Measurements from ENCODE around the gene SPINK4. TPM values are rescaled to one million over a fixed set of nuclear protein-coding genes. Genes with fewer than 3 reads are reported as not detected.

The SPINK4 gene
- not detected for total RNA-seq (2013)
- not detected for polyA plus RNA-seq
- not detected in 2 replicates for polyA minus RNA-seq
- total RNA-seq = 0 to 0.23 (median 0) reads per million in 11 experiments

GRCh38 chr9:33239921-33240320, at the start of gene SPINK4:
SPINK4 (plus strand) TSS chr9:33240167; CDS start chr9:33240209, 42 bp downstream.
- Mint-ChIP-seq H3K9me3 (peaks cover 0 to 3% (median 0%) of the 10 kb centered on the region in 7 donors), H3K36me3 (no peaks in the 10 kb centered on the region), H3K27me3 (ENCODE audit: low read depth in 3 of 3) (peaks cover 1 to 6% (median 4%) of the 10 kb centered on the region in 3 donors), H3K4me1 (peaks cover 3% of the 10 kb centered on the region), H3K27ac (peak within 1 kb of the TSS in 1 of 7 donors; percentile 72), H3K4me3 (no peak within 1 kb of the TSS)
- no peak for DNase-seq
- H3K4me1 ChIP-seq (ENCODE audit: control insufficient read depth in 1 of 2, insufficient read depth in 2 of 2, low read length in 2 of 2) = no peaks in the 10 kb centered on the region
- H3K9me3 ChIP-seq (replicated peaks in 1 of 2; ENCODE audit: control insufficient read depth in 1 of 2, insufficient read depth in 1 of 2, low read length in 2 of 2) = no peaks in the 10 kb centered on the region
- H4K20me1 ChIP-seq (ENCODE audit: insufficient read depth, low read length) = no peaks in the 10 kb centered on the region
- 83% methylated on average over 1 of the region's 7 CpGs for WGBS (ENCODE audit: insufficient coverage)
- H3K4me2 ChIP-seq (replicated peaks; ENCODE audit: extremely low read depth, low read length, poor library complexity, severe bottlenecking) = no peak within 1 kb of the TSS
- H3K27ac ChIP-seq (ENCODE audit: low read depth in 1 of 2, low read length in 2 of 2) = no peak within 1 kb of the TSS
- H2AFZ ChIP-seq (ENCODE audit: insufficient read depth, low read depth, low read length, poor library complexity, severe bottlenecking) = no peak within 1 kb of the TSS
- TF ChIP-seq CTCF (IDR thresholded peaks at IDR 0.05) = no peak
- H3K4me3 ChIP-seq (replicated peaks in 1 of 3; ENCODE audit: low read depth in 2 of 3, low read length in 3 of 3) = no peak within 1 kb of the TSS
- no peaks in the 10 kb centered on the region for H3K27me3 ChIP-seq (ENCODE audit: control insufficient read depth in 2 of 2, insufficient read depth in 2 of 2, low read length in 2 of 2)
- no peaks in the 10 kb centered on the region for H3K36me3 ChIP-seq (replicated peaks in 1 of 2; ENCODE audit: control insufficient read depth in 1 of 2, insufficient read depth in 2 of 2, low read length in 2 of 2)
- intact Hi-C loops (cut with micrococcal nuclease) = no loop called here
- no peak within 1 kb of the TSS for H3K9ac ChIP-seq (ENCODE audit: insufficient read depth, low read length, poor library complexity, severe bottlenecking)
- no peaks in the 10 kb centered on the region for H3K79me2 ChIP-seq (ENCODE audit: insufficient read depth, low read length)

GRCh38 chr9:33192493-33193255, 47.3 kb upstream of the SPINK4 start:
- H3K9me3 ChIP-seq (replicated peaks in 1 of 2; ENCODE audit: control insufficient read depth in 1 of 2, insufficient read depth in 1 of 2, low read length in 2 of 2) = no peaks in the 10 kb centered on the region
- no peak overlapping the region for H3K4me3 ChIP-seq (replicated peaks in 1 of 3; ENCODE audit: low read depth in 2 of 3, low read length in 3 of 3)
- WGBS (ENCODE audit: insufficient coverage) = 100% methylated on average over 1 of the region's 3 CpGs
- H2AFZ ChIP-seq (ENCODE audit: insufficient read depth, low read depth, low read length, poor library complexity, severe bottlenecking) = no peak overlapping the region
- intact Hi-C loops (cut with micrococcal nuclease) = no loop called here
- Mint-ChIP-seq H3K36me3 (no peaks in the 10 kb centered on the region), H3K9me3 (peaks cover 0 to 2% (median 0%) of the 10 kb centered on the region in 7 donors), H3K4me3 (no peak overlapping the region), H3K27me3 (ENCODE audit: low read depth in 3 of 3) (peaks cover 0 to 2% (median 1%) of the 10 kb centered on the region in 3 donors), H3K27ac (no peak overlapping the region), H3K4me1 (no peaks in the 10 kb centered on the region)
- H4K20me1 ChIP-seq (ENCODE audit: insufficient read depth, low read length) = no peaks in the 10 kb centered on the region
- no peak overlapping the region for H3K27ac ChIP-seq (ENCODE audit: low read depth in 1 of 2, low read length in 2 of 2)
- H3K9ac ChIP-seq (ENCODE audit: insufficient read depth, low read length, poor library complexity, severe bottlenecking) = no peak overlapping the region
- no peak overlapping the region for H3K4me2 ChIP-seq (replicated peaks; ENCODE audit: extremely low read depth, low read length, poor library complexity, severe bottlenecking)
- no peak for DNase-seq
- no peaks in the 10 kb centered on the region for H3K4me1 ChIP-seq (ENCODE audit: control insufficient read depth in 1 of 2, insufficient read depth in 2 of 2, low read length in 2 of 2)
- no peaks in the 10 kb centered on the region for H3K79me2 ChIP-seq (ENCODE audit: insufficient read depth, low read length)
- H3K27me3 ChIP-seq (ENCODE audit: control insufficient read depth in 2 of 2, insufficient read depth in 2 of 2, low read length in 2 of 2) = no peaks in the 10 kb centered on the region
- H3K36me3 ChIP-seq (replicated peaks in 1 of 2; ENCODE audit: control insufficient read depth in 1 of 2, insufficient read depth in 2 of 2, low read length in 2 of 2) = no peaks in the 10 kb centered on the region
- TF ChIP-seq CTCF (IDR thresholded peaks at IDR 0.05) = no peak
